Measurements from ENCODE around the gene CATSPERE. TPM values are rescaled to one million over a fixed set of nuclear protein-coding genes. Genes with fewer than 3 reads are reported as not detected.

CATSPERE gene
- total RNA-seq, 1 donor from 2014 or later = 0.86 TPM

DNA sequence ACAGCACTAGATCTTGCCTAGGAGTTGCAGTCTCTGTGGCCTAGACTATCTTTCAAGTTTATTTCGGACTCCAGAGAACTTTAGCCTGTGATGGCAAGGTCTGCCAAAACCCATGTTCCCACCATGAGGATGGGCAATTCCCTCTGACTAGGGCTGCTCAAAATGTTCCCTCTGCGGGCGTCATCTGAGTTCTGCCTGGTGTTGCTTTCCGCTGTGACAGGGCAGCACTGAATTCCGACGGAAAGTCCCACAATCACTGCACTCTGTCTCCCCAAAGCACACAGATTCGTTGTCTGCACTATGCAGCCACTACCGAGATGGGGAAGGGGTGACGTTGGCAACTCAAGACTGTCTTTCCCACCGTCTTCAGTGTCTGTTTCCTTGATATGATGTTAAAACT is 75.2 kb downstream of the CATSPERE start:
- Mint-ChIP-seq H3K27ac (peak overlapping the region; percentile 58), H3K36me3 (no peaks in the 10 kb centered on the region), H3K4me1 (peaks cover 22% of the 10 kb centered on the region), H3K9me3 (peaks cover 17% of the 10 kb centered on the region), H3K27me3 (ENCODE audit: insufficient read depth, low read depth) (no peaks in the 10 kb centered on the region), H3K4me3 (no peak overlapping the region)
- no peaks in the 10 kb centered on the region for H3K27me3 ChIP-seq
- H2AFZ ChIP-seq (replicated peaks) = no peak overlapping the region
- H3K79me2 ChIP-seq (ENCODE audit: low read depth) = no peaks in the 10 kb centered on the region
- no peak overlapping the region for H3K4me2 ChIP-seq
- peaks cover 5% of the 10 kb centered on the region for H3K36me3 ChIP-seq
- TF ChIP-seq EZH2 (IDR thresholded peaks at IDR 0.05) (no peak), EZH2phosphoT487 (IDR thresholded peaks at IDR 0.05) (no peak)
- TF ChIP-seq, protein P1, sequence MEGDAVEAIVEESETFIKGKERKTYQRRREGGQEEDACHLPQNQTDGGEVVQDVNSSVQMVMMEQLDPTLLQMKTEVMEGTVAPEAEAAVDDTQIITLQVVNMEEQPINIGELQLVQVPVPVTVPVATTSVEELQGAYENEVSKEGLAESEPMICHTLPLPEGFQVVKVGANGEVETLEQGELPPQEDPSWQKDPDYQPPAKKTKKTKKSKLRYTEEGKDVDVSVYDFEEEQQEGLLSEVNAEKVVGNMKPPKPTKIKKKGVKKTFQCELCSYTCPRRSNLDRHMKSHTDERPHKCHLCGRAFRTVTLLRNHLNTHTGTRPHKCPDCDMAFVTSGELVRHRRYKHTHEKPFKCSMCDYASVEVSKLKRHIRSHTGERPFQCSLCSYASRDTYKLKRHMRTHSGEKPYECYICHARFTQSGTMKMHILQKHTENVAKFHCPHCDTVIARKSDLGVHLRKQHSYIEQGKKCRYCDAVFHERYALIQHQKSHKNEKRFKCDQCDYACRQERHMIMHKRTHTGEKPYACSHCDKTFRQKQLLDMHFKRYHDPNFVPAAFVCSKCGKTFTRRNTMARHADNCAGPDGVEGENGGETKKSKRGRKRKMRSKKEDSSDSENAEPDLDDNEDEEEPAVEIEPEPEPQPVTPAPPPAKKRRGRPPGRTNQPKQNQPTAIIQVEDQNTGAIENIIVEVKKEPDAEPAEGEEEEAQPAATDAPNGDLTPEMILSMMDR (IDR thresholded peaks at IDR 0.05) = no peak
- H3K9me3 ChIP-seq (ENCODE audit: low read depth) = no peaks in the 10 kb centered on the region
- H3K9ac ChIP-seq = no peak overlapping the region
- H4K20me1 ChIP-seq (ENCODE audit: low read depth) = no peaks in the 10 kb centered on the region
- peaks cover 13% of the 10 kb centered on the region for H3K4me1 ChIP-seq
- no peak overlapping the region for H3K27ac ChIP-seq
- DNase-seq (ENCODE audit: low spot score) = no peak
- H3K4me3 ChIP-seq = no peak overlapping the region
- no peaks in the 10 kb centered on the region for H3F3A ChIP-seq (ENCODE audit: low read depth)

DNA sequence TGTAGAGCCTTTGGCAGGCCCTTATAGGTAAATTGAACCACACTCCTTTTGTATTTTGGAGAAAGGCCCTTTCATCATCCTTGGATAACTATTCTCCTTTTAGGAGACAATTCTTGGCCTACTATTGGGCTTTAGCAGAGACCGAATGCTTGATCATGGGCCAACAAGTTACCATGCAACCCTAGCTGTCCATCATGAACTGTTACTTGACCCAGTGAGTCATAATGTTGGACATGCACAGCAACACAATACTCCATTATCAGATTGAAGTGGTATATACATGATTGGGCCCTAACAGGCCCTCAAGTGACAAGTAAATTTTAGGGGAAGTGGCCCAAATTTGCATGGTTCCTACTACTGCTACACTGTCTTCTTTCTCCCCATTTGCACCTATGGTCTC is 84.4 kb downstream of the CATSPERE start:
- Mint-ChIP-seq H3K27me3 (ENCODE audit: insufficient read depth, low read depth) (no peaks in the 10 kb centered on the region), H3K36me3 (no peaks in the 10 kb centered on the region)
- no peaks in the 10 kb centered on the region for H3K79me2 ChIP-seq (ENCODE audit: low read depth)

DNA sequence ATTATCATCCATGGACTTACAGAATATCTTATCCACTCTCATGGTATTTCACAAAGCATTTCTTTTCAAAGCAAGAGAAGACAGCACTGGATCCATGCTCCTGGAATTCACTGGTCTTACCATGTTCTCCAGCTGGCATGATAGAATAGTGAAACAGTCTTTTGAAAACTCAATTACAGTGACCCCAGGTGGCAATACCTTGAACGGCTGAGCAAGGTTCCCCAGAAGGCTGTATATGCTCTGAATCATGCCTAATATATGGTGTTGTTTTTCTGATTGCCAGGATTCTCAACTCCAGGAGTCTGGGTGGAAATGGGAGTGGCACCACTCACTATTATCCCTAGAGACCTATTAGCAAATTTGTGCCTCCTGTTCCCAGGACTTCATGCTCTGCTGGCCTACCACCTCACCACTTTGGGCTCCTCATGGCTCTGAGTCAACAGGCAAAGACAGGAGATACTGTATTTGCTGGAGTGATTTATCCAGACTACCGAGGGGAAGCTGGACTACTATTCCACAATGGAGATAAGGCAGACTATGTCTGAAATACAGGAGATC is 87.6 kb downstream of the CATSPERE start:
- Histone ChIP-seq H3F3A (ENCODE audit: low read depth) (no peaks in the 10 kb centered on the region), H3K27me3 (no peaks in the 10 kb centered on the region), H3K27ac (no peak overlapping the region), H3K36me3 (no peaks in the 10 kb centered on the region), H3K79me2 (ENCODE audit: low read depth) (no peaks in the 10 kb centered on the region), H3K4me3 (no peak overlapping the region), H4K20me1 (ENCODE audit: low read depth) (no peaks in the 10 kb centered on the region), H3K9me3 (ENCODE audit: low read depth) (no peaks in the 10 kb centered on the region), H2AFZ (replicated peaks) (no peak overlapping the region), H3K4me2 (no peak overlapping the region), H3K9ac (no peak overlapping the region), H3K4me1 (no peaks in the 10 kb centered on the region)
- no peaks in the 10 kb centered on the region for H3K27me3 Mint-ChIP-seq (ENCODE audit: insufficient read depth, low read depth)
- no peaks in the 10 kb centered on the region for H3K4me1 Mint-ChIP-seq
- no peak overlapping the region for H3K4me3 Mint-ChIP-seq
- H3K9me3 Mint-ChIP-seq = peaks cover 3% of the 10 kb centered on the region
- no peak for DNase-seq (ENCODE audit: low spot score)
- H3K27ac Mint-ChIP-seq = no peak overlapping the region
- TF ChIP-seq, protein P1 (IDR thresholded peaks at IDR 0.05) = no peak
- TF ChIP-seq EZH2 (IDR thresholded peaks at IDR 0.05) (no peak), EZH2phosphoT487 (IDR thresholded peaks at IDR 0.05) (no peak)
- H3K36me3 Mint-ChIP-seq = no peaks in the 10 kb centered on the region

More for the DNA sequence above, 84.4 kb downstream of the CATSPERE start:
- no peak for TF ChIP-seq EZH2 (IDR thresholded peaks at IDR 0.05)
- no peak for TF ChIP-seq EZH2phosphoT487 (IDR thresholded peaks at IDR 0.05)
- TF ChIP-seq, protein P1 (IDR thresholded peaks at IDR 0.05) = no peak
- no peak overlapping the region for H3K9ac ChIP-seq
- no peaks in the 10 kb centered on the region for H3K9me3 ChIP-seq (ENCODE audit: low read depth)
- no peak overlapping the region for H2AFZ ChIP-seq (replicated peaks)
- H3K27ac ChIP-seq = no peak overlapping the region
- Mint-ChIP-seq H3K4me3 (no peak overlapping the region), H3K9me3 (peaks cover 3% of the 10 kb centered on the region), H3K27ac (no peak overlapping the region), H3K4me1 (no peaks in the 10 kb centered on the region)
- no peaks in the 10 kb centered on the region for H3K36me3 ChIP-seq
- H4K20me1 ChIP-seq (ENCODE audit: low read depth) = no peaks in the 10 kb centered on the region
- no peaks in the 10 kb centered on the region for H3K27me3 ChIP-seq
- H3K4me2 ChIP-seq = no peak overlapping the region
- no peaks in the 10 kb centered on the region for H3K4me1 ChIP-seq
- DNase-seq (ENCODE audit: low spot score) = no peak
- H3K4me3 ChIP-seq = no peak overlapping the region
- H3F3A ChIP-seq (ENCODE audit: low read depth) = no peaks in the 10 kb centered on the region

Measured in neural progenitor cell (in vitro differentiated cells).